Adrenal gland (tissue), 5 donors: ENCODE data around the gene CAPZA2.

Source experiments
- CTCF ChIP-seq, 6 experiments: fragments of 450-650 bp in 4 of 6; fragments of 200-600 bp in 2 of 6; sonication (generic) in 1 of 6; IDR thresholded peaks; 1 replicate in 5 of 6; 2 replicates in 1 of 6; pipeline versions ENCODE4 v1.5.1 to v1.8.0; 2016 to 2021; ENCODE audit warnings: antibody characterized with exemption in 6 of 6, mild to moderate bottlenecking in 2 of 6, moderate library complexity in 1 of 6
- POLR2A ChIP-seq, 2 donors: fragments of 450-650 bp; IDR thresholded peaks; one replicate each; pipeline ENCODE4 v1.6.1; 2017; ENCODE audit warnings: antibody characterized with exemption in 2 of 2, mild to moderate bottlenecking in 2 of 2, moderate library complexity in 1 of 2
- donor health status: DM: no; HTN: no; CAD: no.

DNA sequence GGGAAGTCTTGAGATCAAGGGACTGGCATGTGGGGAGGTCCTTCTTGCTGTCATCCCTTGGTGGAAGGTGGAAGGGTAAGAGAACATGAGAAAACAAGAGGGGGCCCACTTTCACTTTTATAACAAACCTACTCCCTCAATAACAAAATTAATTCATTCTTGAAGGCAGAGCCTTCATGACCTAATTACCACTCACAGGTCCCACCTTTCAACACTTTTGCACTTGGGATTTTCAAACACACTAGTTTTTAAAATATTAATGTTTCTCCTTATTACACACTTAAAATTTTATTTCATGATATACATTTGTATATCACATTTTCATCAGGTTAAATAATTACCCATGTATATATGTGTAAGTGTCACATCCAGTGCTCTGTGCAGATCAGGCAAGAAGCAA is 93.0 kb downstream of the CAPZA2 start:
- no peak for TF ChIP-seq CTCF (IDR thresholded peaks at IDR 0.05)
- no peak for TF ChIP-seq POLR2A (IDR thresholded peaks at IDR 0.05)
